ENCODE data around the gene APP.

The APP gene

DNA sequence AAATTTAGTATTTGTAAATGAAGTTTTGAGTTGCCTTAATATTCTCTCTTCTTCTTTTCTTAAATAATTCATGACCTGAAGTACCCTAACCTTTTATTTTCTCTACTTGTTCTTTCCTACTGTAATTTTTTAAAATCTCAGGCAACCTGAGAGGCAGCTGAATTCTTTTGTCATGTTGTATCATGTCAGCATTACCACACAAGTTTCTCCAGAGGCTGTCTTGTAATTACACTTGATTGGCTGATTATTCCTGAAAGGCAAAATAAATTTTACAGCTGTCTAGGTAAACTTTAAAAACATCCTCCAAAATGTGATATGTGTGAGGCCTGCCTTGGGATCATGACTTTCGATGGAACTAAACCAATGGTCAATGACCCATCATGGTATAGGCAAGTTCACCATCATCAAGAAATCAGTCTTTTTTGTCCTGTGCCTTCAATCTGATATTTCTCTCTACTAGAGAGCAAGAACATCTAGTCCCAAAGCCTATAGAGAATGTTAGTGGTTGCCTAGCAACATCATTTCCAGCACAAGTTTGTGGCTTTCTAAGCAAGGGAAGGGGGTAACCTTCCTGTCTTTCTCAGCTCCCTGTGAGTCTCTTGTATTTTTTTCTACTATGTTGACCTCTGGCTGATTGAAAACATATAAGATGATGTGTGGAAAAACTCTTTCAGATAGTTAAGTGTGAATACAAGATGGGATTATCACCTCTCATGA lies 320.3 kb downstream of the APP start:
- in situ Hi-C loops (cut with MboI; ENCODE audit: low pct_unique_long_range_greater_than_20kb, low sequenced_read_pairs, unreplicated experiment) = no loop called here
- TF ChIP-seq, protein P1, sequence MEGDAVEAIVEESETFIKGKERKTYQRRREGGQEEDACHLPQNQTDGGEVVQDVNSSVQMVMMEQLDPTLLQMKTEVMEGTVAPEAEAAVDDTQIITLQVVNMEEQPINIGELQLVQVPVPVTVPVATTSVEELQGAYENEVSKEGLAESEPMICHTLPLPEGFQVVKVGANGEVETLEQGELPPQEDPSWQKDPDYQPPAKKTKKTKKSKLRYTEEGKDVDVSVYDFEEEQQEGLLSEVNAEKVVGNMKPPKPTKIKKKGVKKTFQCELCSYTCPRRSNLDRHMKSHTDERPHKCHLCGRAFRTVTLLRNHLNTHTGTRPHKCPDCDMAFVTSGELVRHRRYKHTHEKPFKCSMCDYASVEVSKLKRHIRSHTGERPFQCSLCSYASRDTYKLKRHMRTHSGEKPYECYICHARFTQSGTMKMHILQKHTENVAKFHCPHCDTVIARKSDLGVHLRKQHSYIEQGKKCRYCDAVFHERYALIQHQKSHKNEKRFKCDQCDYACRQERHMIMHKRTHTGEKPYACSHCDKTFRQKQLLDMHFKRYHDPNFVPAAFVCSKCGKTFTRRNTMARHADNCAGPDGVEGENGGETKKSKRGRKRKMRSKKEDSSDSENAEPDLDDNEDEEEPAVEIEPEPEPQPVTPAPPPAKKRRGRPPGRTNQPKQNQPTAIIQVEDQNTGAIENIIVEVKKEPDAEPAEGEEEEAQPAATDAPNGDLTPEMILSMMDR (IDR thresholded peaks at IDR 0.05; ENCODE audit: extremely low read depth, insufficient read depth, missing control alignments) = no peak

DNA sequence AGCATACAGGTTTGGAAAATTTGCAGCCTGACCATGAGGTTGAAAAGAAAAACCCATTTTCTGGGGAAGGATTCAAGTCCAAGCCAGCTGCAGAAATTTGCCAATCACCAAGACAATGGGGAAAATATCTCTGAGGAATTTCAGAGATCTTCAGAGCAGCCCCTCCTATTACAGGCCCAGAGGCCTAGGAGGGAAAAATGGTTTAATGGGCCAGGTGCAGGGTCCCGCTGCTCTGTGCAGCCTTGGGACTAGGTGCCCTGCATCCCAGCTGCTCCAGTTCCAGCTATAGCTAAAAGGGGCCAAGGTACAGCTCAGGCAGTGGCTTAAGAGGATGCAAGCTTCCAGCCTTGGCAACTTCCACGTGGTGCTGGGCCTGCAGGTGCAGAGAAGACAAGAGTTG lies 322.3 kb downstream of the APP start:
- in situ Hi-C loops (cut with MboI; ENCODE audit: low pct_unique_long_range_greater_than_20kb, low sequenced_read_pairs, unreplicated experiment) = no loop called here
- no peak for DNase-seq (ENCODE audit: low spot score)
- TF ChIP-seq, protein P1 (IDR thresholded peaks at IDR 0.05; ENCODE audit: extremely low read depth, insufficient read depth, missing control alignments) = no peak

More for the DNA sequence above, 320.3 kb downstream of the APP start:
- no peak for DNase-seq (ENCODE audit: low spot score)

DNA sequence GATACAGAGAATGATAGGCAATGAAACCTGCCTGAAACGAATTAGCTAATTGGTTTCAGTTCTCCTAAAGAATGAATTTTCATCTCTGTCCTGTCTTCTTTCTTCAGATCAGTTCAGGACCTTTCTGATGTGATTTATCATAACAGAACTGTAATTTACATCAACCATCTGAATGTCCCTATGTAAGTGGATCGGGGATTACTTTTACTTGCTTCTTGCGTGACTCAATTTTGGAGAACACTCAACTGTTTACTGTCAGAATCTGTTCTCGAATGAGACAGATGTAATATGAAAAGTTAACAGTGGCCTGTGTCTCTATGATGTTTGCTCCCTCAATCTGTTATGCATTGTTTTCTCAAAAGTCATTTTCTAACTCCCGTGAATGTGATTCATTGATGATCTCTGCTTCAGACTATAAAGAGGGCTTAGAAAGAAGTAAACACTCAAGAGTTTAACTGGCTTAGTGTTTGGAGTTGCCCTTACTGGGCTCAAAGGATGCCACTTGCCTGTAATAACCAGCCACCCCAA lies 324.8 kb downstream of the APP start:
- in situ Hi-C loops (cut with MboI; ENCODE audit: low pct_unique_long_range_greater_than_20kb, low sequenced_read_pairs, unreplicated experiment) = no loop called here
- TF ChIP-seq, protein P1 (IDR thresholded peaks at IDR 0.05; ENCODE audit: extremely low read depth, insufficient read depth, missing control alignments) = no peak
- DNase-seq (ENCODE audit: low spot score) = peak; percentile 29

DNA sequence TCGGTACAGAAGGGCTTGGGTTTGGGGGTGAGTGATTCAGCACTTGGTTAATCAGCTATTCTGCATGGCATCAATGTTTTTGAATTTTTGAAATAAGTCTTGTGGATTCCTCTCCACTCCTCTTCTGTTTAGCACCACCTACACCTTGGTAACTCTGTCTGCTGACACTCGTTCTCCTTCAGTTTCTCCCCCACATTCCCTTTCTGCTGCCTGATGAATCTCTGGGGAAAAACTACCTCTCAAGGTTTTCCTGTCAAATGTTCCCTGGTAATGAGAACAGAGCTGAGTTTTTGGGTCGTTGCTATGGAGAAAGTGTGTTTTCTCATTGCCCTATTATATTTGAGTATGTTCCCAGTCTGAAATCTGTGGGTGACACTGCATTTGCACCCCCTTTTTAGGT lies 327.6 kb downstream of the APP start:
- in situ Hi-C loops (cut with MboI; ENCODE audit: low pct_unique_long_range_greater_than_20kb, low sequenced_read_pairs, unreplicated experiment) = no loop called here
- DNase-seq (ENCODE audit: low spot score) = no peak
- TF ChIP-seq, protein P1 (IDR thresholded peaks at IDR 0.05; ENCODE audit: extremely low read depth, insufficient read depth, missing control alignments) = no peak

DNA sequence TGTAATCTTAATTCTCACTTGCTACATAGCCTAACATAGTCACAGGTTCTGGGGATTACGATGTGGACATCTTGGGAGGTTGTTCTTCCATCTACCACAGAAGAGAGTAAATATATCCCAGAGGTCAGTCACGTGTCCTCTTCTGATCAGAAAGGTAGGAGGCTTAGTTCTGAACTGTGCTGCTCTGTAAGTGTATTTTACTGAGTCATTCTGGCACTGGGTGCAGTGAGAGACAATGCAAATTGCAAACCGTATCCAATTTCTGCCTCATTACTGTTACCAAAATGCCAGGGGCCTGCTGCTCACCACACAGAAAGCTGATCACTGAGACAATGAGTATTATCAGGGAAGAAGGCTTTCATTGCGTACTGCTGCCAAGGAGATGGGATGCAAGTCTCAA lies 331.8 kb downstream of the APP start:
- TF ChIP-seq, protein P1 (IDR thresholded peaks at IDR 0.05; ENCODE audit: extremely low read depth, insufficient read depth, missing control alignments) = no peak
- in situ Hi-C loops (cut with MboI; ENCODE audit: low pct_unique_long_range_greater_than_20kb, low sequenced_read_pairs, unreplicated experiment) = no loop called here
- no peak for DNase-seq (ENCODE audit: low spot score)

DNA sequence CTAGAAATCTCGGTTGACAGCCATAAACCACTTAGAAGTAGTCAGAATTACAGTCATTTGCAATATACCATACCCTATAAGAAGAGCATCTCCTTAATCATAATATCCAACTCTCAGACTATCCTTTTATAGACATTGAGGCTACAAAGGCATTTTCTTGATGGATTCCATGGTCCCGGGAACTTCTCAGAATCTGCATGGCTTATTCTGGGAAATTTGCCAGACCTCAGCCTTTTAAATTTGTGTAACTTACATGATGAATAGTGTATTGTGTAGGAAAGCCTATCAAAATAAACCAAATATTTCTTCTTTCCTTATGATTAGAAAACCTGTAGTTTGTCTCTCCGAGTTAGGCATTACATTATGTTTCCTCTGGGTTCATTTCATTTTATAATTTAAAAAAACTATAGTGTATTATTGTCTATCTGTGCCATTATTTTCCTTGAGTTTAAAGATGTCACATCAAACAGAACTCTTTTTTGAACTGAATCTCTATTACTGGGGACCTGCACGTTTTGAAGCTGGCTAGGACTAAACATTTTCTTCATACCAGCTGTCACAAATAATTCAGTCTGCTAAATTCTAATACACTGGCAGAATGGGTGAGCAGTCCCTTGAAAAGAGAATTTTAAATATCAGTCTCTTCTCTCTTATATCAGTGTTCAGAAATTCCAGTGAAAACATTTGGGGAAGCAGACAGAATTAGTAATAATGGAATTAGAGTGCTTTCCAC lies 332.9 kb downstream of the APP start:
- TF ChIP-seq, protein P1 (IDR thresholded peaks at IDR 0.05; ENCODE audit: extremely low read depth, insufficient read depth, missing control alignments) = no peak
- DNase-seq (ENCODE audit: low spot score) = no peak
- in situ Hi-C loops (cut with MboI; ENCODE audit: low pct_unique_long_range_greater_than_20kb, low sequenced_read_pairs, unreplicated experiment) = no loop called here

All from GM13977 (cell line).